Hepatocyte (in vitro differentiated cells): ENCODE results near the gene HOXB4.

ENCODE experiments used
- CTCF ChIP-seq: fragments of 200-600 bp; sonication (generic); IDR thresholded peaks from 2 replicates; pipeline ENCODE4 v1.5.1; 2016; ENCODE audit warnings: antibody characterized with exemption, mild to moderate bottlenecking; ENCODE audit not compliant: poor library complexity
- EZH2 ChIP-seq: fragments of 200-600 bp; sonication (generic); IDR thresholded peaks from 2 replicates; pipeline ENCODE4 v1.6.1; 2016; ENCODE audit warnings: antibody characterized with exemption, mild to moderate bottlenecking, borderline replicate concordance
- EZH2phosphoT487 ChIP-seq: fragments of 200-600 bp; sonication (generic); IDR thresholded peaks from one replicate; pipeline ENCODE4 v1.6.1; 2018; ENCODE audit warnings: antibody characterized with exemption, mild to moderate bottlenecking, low read depth, moderate library complexity; ENCODE audit not compliant: unreplicated experiment, severe bottlenecking

- TF ChIP-seq CTCF (no peak), EZH2 (peak; percentile 72), EZH2phosphoT487 (no peak)
Observed at GRCh38 chr17:48570325-48571023, 7.7 kb downstream of the HOXB4 start.
